NCI-H2107 treated with DMSO at 0.1 percent for 48 hours (cell line): ENCODE measurements around the gene SPAG17.

ENCODE experiments used
- DNase-seq: peaks from one replicate; lab custom pipeline; 2025; ENCODE audit not compliant: unreplicated experiment; lab: John Stamatoyannopoulos, UW

The SPAG17 gene

GRCh38 chr1:118185084-118185832 is at the start of gene SPAG17:
Gene SPAG17, minus strand, starts transcription at chr1:118185228. Its CDS starts 71 bp downstream, at chr1:118185157.
- no peak for DNase-seq

GRCh38 chr1:118225471-118225870 is 40.4 kb upstream of the SPAG17 start:
- DNase-seq: no peak

GRCh38 chr1:118223426-118223825 is 38.4 kb upstream of the SPAG17 start:
- no peak for DNase-seq

- no peak for DNase-seq
These were observed 34.4 kb upstream of the SPAG17 start for GRCh38 chr1:118219438-118219837.

- no peak for DNase-seq
These were observed 32.3 kb upstream of the SPAG17 start for GRCh38 chr1:118217141-118217838.

- DNase-seq: no peak
These were observed 29.8 kb upstream of the SPAG17 start for GRCh38 chr1:118214866-118215265.

GRCh38 chr1:118210723-118211110 is 25.7 kb upstream of the SPAG17 start:
- DNase-seq: no peak

- DNase-seq: no peak
These were observed 25.2 kb upstream of the SPAG17 start for GRCh38 chr1:118210051-118210722.

- DNase-seq: no peak
These were observed 24.6 kb upstream of the SPAG17 start for GRCh38 chr1:118209648-118210047.

- DNase-seq: no peak
These were observed 21.9 kb upstream of the SPAG17 start for GRCh38 chr1:118206966-118207365.

GRCh38 chr1:118204648-118205047 is 19.6 kb upstream of the SPAG17 start:
- no peak for DNase-seq

GRCh38 chr1:118204105-118204504 is 19.1 kb upstream of the SPAG17 start:
- no peak for DNase-seq

- no peak for DNase-seq
These were observed 17.1 kb upstream of the SPAG17 start for GRCh38 chr1:118202076-118202608.

- no peak for DNase-seq
These were observed 16.5 kb upstream of the SPAG17 start for GRCh38 chr1:118201524-118201923.

GRCh38 chr1:118200836-118201235 is 15.8 kb upstream of the SPAG17 start:
- DNase-seq: no peak

- no peak for DNase-seq
These were observed 5.5 kb upstream of the SPAG17 start for GRCh38 chr1:118190561-118190960.

- DNase-seq: no peak
These were observed 4.5 kb upstream of the SPAG17 start for GRCh38 chr1:118189564-118189963.

GRCh38 chr1:118188411-118188810 is 3.4 kb upstream of the SPAG17 start:
- DNase-seq: no peak

- DNase-seq: no peak
These were observed 998 bp upstream of the SPAG17 start for GRCh38 chr1:118186026-118186425.

- no peak for DNase-seq
These were observed 317 bp downstream of the SPAG17 start for GRCh38 chr1:118184739-118185083.

- DNase-seq: no peak
These were observed 1.4 kb downstream of the SPAG17 start for GRCh38 chr1:118183586-118183985.

- no peak for DNase-seq
These were observed 7.0 kb downstream of the SPAG17 start for GRCh38 chr1:118177998-118178397.
